Skeletal muscle tissue (tissue), 4 donors: ENCODE results near the gene IL20. TPM values are rescaled to one million over a fixed set of nuclear protein-coding genes. Genes with fewer than 3 reads are reported as not detected.

Experiments used
- H3K27ac ChIP-seq: one replicate; pipeline ENCODE4 v1.7.0; 2013; ENCODE audit warnings: mild to moderate bottlenecking, low read depth, low read length, inconsistent platforms
- H3K27me3 ChIP-seq, 3 donors: one replicate each; pipeline ENCODE4 v1.7.0; 2013; ENCODE audit warnings: low read length in 3 of 3; ENCODE audit not compliant: control insufficient read depth in 3 of 3, insufficient read depth in 3 of 3
- H3K36me3 ChIP-seq, 3 donors: one replicate each; pipeline ENCODE4 v1.7.0; 2013; ENCODE audit warnings: low read length in 3 of 3; ENCODE audit not compliant: control insufficient read depth in 3 of 3, insufficient read depth in 3 of 3
- H3K4me1 ChIP-seq, 3 donors: one replicate each; pipeline ENCODE4 v1.7.0; 2013; ENCODE audit warnings: low read length in 3 of 3, mild to moderate bottlenecking in 3 of 3; ENCODE audit not compliant: control insufficient read depth in 3 of 3, insufficient read depth in 3 of 3
- H3K4me3 ChIP-seq, 3 donors: one replicate each; pipeline ENCODE4 v1.7.0; 2013; ENCODE audit warnings: low read length in 3 of 3
- H3K9ac ChIP-seq, 3 donors: one replicate each; pipeline ENCODE4 v1.7.0; 2013; ENCODE audit warnings: low read length in 3 of 3, mild to moderate bottlenecking in 3 of 3, moderate library complexity in 2 of 3, low read depth in 1 of 3
- H3K9me3 ChIP-seq, 3 donors: one replicate each; pipeline ENCODE4 v1.7.0; 2013; ENCODE audit warnings: low read length in 3 of 3; ENCODE audit not compliant: control insufficient read depth in 3 of 3
- total RNA-seq: library from RNA; depleted of rRNA; stranded (reverse); fragments of >200 nt; gene quantifications from one replicate; pipeline ENCODE4 v1.2.3, GENCODE V29; 2014
- donor health status: Osteomylitis.

IL20 gene
- total RNA-seq = not detected

- Histone ChIP-seq H3K27ac (no peak within 1 kb of the TSS), H3K4me1 (peaks cover 0 to 5% (median 5%) of the 10 kb centered on the region in 3 donors), H3K36me3 (no peaks in the 10 kb centered on the region), H3K9me3 (no peaks in the 10 kb centered on the region), H3K4me3 (peak within 1 kb of the TSS in 1 of 3 donors; percentile 3), H3K27me3 (peaks cover 0 to 2% (median 2%) of the 10 kb centered on the region in 3 donors), H3K9ac (peak within 1 kb of the TSS in 1 of 3 donors; percentile 38)
These were observed at the start of gene IL20 for GRCh38 chr1:206864939-206865671. TSS of gene IL20 (plus strand) at chr1:206865623. CDS start at chr1:206865853, 230 bp downstream.

- no peaks in the 10 kb centered on the region for H3K36me3 ChIP-seq
- H3K27me3 ChIP-seq = no peaks in the 10 kb centered on the region
- H3K27ac ChIP-seq = no peak overlapping the region
- H3K9ac ChIP-seq = no peak overlapping the region
- no peaks in the 10 kb centered on the region for H3K4me1 ChIP-seq
- H3K4me3 ChIP-seq = no peak overlapping the region
- H3K9me3 ChIP-seq = no peaks in the 10 kb centered on the region
These were observed 48.8 kb upstream of the IL20 start for GRCh38 chr1:206816390-206817287.

GRCh38 chr1:206821493-206821892, 43.9 kb upstream of the IL20 start:
- H3K27me3 ChIP-seq = no peaks in the 10 kb centered on the region
- no peak overlapping the region for H3K4me3 ChIP-seq
- no peak overlapping the region for H3K27ac ChIP-seq
- no peaks in the 10 kb centered on the region for H3K9me3 ChIP-seq
- H3K4me1 ChIP-seq = peaks cover 0 to 6% (median 6%) of the 10 kb centered on the region in 3 donors
- H3K36me3 ChIP-seq = no peaks in the 10 kb centered on the region
- no peak overlapping the region for H3K9ac ChIP-seq

GRCh38 chr1:206823727-206824126, 41.7 kb upstream of the IL20 start:
- no peaks in the 10 kb centered on the region for H3K9me3 ChIP-seq
- H3K4me1 ChIP-seq = peaks cover 0 to 6% (median 6%) of the 10 kb centered on the region in 3 donors
- no peak overlapping the region for H3K4me3 ChIP-seq
- H3K27me3 ChIP-seq = no peaks in the 10 kb centered on the region
- H3K9ac ChIP-seq = no peak overlapping the region
- H3K27ac ChIP-seq = no peak overlapping the region
- H3K36me3 ChIP-seq = no peaks in the 10 kb centered on the region

- H3K27ac ChIP-seq = no peak overlapping the region
These were observed 41.1 kb upstream of the IL20 start for GRCh38 chr1:206824331-206824730.

GRCh38 chr1:206826394-206826793, 39.0 kb upstream of the IL20 start:
- Histone ChIP-seq H3K4me3 (no peak overlapping the region), H3K36me3 (no peaks in the 10 kb centered on the region)

More at GRCh38 chr1:206824331-206824730, 41.1 kb upstream of the IL20 start:
- H3K36me3 ChIP-seq = no peaks in the 10 kb centered on the region
- H3K4me1 ChIP-seq = peaks cover 0 to 6% (median 6%) of the 10 kb centered on the region in 3 donors
- H3K9me3 ChIP-seq = no peaks in the 10 kb centered on the region
- no peak overlapping the region for H3K9ac ChIP-seq
- H3K27me3 ChIP-seq = no peaks in the 10 kb centered on the region
- no peak overlapping the region for H3K4me3 ChIP-seq

GRCh38 chr1:206828061-206828460, 37.4 kb upstream of the IL20 start:
- Histone ChIP-seq H3K4me3 (no peak overlapping the region), H3K9ac (no peak overlapping the region), H3K36me3 (no peaks in the 10 kb centered on the region), H3K9me3 (no peaks in the 10 kb centered on the region), H3K27me3 (no peaks in the 10 kb centered on the region), H3K4me1 (peaks cover 0 to 6% (median 6%) of the 10 kb centered on the region in 3 donors), H3K27ac (no peak overlapping the region)

More at GRCh38 chr1:206826394-206826793, 39.0 kb upstream of the IL20 start:
- H3K27ac ChIP-seq = no peak overlapping the region
- no peak overlapping the region for H3K9ac ChIP-seq
- no peaks in the 10 kb centered on the region for H3K9me3 ChIP-seq
- peaks cover 0 to 6% (median 6%) of the 10 kb centered on the region in 3 donors for H3K4me1 ChIP-seq
- no peaks in the 10 kb centered on the region for H3K27me3 ChIP-seq

GRCh38 chr1:206828765-206829164, 36.7 kb upstream of the IL20 start:
- Histone ChIP-seq H3K9ac (no peak overlapping the region), H3K4me1 (peaks cover 0 to 4% (median 4%) of the 10 kb centered on the region in 3 donors), H3K27ac (no peak overlapping the region), H3K4me3 (no peak overlapping the region), H3K9me3 (no peaks in the 10 kb centered on the region), H3K27me3 (no peaks in the 10 kb centered on the region), H3K36me3 (no peaks in the 10 kb centered on the region)

- H3K9ac ChIP-seq = no peak overlapping the region
These were observed 36.1 kb upstream of the IL20 start for GRCh38 chr1:206829282-206829681.

GRCh38 chr1:206829875-206830274, 35.5 kb upstream of the IL20 start:
- H3K36me3 ChIP-seq = no peaks in the 10 kb centered on the region
- H3K27ac ChIP-seq = no peak overlapping the region
- peaks cover 0 to 6% (median 0%) of the 10 kb centered on the region in 3 donors for H3K27me3 ChIP-seq
- no peak overlapping the region for H3K4me3 ChIP-seq
- H3K9ac ChIP-seq = no peak overlapping the region
- no peaks in the 10 kb centered on the region for H3K9me3 ChIP-seq
- H3K4me1 ChIP-seq = peaks cover 0 to 2% (median 1%) of the 10 kb centered on the region in 3 donors

More at GRCh38 chr1:206829282-206829681, 36.1 kb upstream of the IL20 start:
- H3K27me3 ChIP-seq = peaks cover 0 to 1% (median 0%) of the 10 kb centered on the region in 3 donors
- no peaks in the 10 kb centered on the region for H3K36me3 ChIP-seq
- H3K4me1 ChIP-seq = no peaks in the 10 kb centered on the region
- H3K9me3 ChIP-seq = no peaks in the 10 kb centered on the region
- no peak overlapping the region for H3K4me3 ChIP-seq
- no peak overlapping the region for H3K27ac ChIP-seq
